ENCODE measurements around the gene GZMA. TPM values are rescaled to one million over a fixed set of nuclear protein-coding genes. Genes with fewer than 3 reads are reported as not detected.

Gene GZMA
- total and polyA plus RNA-seq, 2 experiments from 2014 or later = not detected

GRCh38 chr5:55055183-55055582 lies 47.3 kb upstream of the GZMA start:
- H3K4me1 Mint-ChIP-seq = no peaks in the 10 kb centered on the region
- H3K27ac Mint-ChIP-seq = no peak overlapping the region
- H3K9me3 Mint-ChIP-seq = peaks cover 23% of the 10 kb centered on the region

More at GRCh38 chr5:55055183-55055582, 47.3 kb upstream of the GZMA start:
- Histone ChIP-seq H3K27me3 (ENCODE audit: insufficient read depth) (no peaks in the 10 kb centered on the region), H3K36me3 (ENCODE audit: insufficient read depth) (no peaks in the 10 kb centered on the region), H2AFZ (no peak overlapping the region), H3F3A (replicated peaks; ENCODE audit: low read depth) (no peaks in the 10 kb centered on the region), H3K27ac (ENCODE audit: low read depth) (no peak overlapping the region), H3K9me2 (ENCODE audit: insufficient read depth) (peaks cover 3% of the 10 kb centered on the region; the same call in 1 of the 2 replicates), H3K4me2 (no peak overlapping the region), H4K20me1 (replicated peaks; ENCODE audit: insufficient read depth) (no peaks in the 10 kb centered on the region), H3K4me1 (ENCODE audit: insufficient read depth) (no peaks in the 10 kb centered on the region), H3K79me2 (replicated peaks; ENCODE audit: insufficient read depth) (no peaks in the 10 kb centered on the region), H3K4me3 (no peak overlapping the region)
- TF ChIP-seq EZH2 (IDR thresholded peaks at IDR 0.05; ENCODE audit: low read depth, unreplicated experiment) (no peak), ZNF462 (CRISPR knock-in tag; IDR thresholded peaks at IDR 0.05) (no peak), EZH2phosphoT487 (IDR thresholded peaks at IDR 0.05; ENCODE audit: unreplicated experiment) (no peak), NANOG (IDR thresholded peaks at IDR 0.05; ENCODE audit: borderline replicate concordance) (no peak), ZNF114 (CRISPR knock-in tag; IDR thresholded peaks at IDR 0.05) (no peak), POLR2AphosphoS5 (IDR thresholded peaks at IDR 0.05; ENCODE audit: low read depth) (no peak), JUNB (IDR thresholded peaks at IDR 0.05; ENCODE audit: unreplicated experiment) (no peak), ETS1 (IDR thresholded peaks at IDR 0.05) (no peak), ZNF331 (CRISPR knock-in tag; IDR thresholded peaks at IDR 0.05; ENCODE audit: low read depth) (no peak), STAT1 (IDR thresholded peaks at IDR 0.05; ENCODE audit: unreplicated experiment) (no peak), CTCF (conservative IDR thresholded peaks at IDR 0.05; ENCODE audit: low read depth in 2 of 2) (no peak), CREB1 (CRISPR knock-in tag; IDR thresholded peaks at IDR 0.05; ENCODE audit: low read depth) (no peak)
- TF ChIP-seq, protein P1, sequence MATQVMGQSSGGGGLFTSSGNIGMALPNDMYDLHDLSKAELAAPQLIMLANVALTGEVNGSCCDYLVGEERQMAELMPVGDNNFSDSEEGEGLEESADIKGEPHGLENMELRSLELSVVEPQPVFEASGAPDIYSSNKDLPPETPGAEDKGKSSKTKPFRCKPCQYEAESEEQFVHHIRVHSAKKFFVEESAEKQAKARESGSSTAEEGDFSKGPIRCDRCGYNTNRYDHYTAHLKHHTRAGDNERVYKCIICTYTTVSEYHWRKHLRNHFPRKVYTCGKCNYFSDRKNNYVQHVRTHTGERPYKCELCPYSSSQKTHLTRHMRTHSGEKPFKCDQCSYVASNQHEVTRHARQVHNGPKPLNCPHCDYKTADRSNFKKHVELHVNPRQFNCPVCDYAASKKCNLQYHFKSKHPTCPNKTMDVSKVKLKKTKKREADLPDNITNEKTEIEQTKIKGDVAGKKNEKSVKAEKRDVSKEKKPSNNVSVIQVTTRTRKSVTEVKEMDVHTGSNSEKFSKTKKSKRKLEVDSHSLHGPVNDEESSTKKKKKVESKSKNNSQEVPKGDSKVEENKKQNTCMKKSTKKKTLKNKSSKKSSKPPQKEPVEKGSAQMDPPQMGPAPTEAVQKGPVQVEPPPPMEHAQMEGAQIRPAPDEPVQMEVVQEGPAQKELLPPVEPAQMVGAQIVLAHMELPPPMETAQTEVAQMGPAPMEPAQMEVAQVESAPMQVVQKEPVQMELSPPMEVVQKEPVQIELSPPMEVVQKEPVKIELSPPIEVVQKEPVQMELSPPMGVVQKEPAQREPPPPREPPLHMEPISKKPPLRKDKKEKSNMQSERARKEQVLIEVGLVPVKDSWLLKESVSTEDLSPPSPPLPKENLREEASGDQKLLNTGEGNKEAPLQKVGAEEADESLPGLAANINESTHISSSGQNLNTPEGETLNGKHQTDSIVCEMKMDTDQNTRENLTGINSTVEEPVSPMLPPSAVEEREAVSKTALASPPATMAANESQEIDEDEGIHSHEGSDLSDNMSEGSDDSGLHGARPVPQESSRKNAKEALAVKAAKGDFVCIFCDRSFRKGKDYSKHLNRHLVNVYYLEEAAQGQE (IDR thresholded peaks at IDR 0.05; ENCODE audit: unreplicated experiment) = no peak
- H3K27me3 Mint-ChIP-seq (ENCODE audit: insufficient read depth, low read depth, poor library complexity) = no peaks in the 10 kb centered on the region
- no peak overlapping the region for H3K4me3 Mint-ChIP-seq
- no peak for DNase-seq (ENCODE audit: low spot score)
- ATAC-seq = no peak
- no peaks in the 10 kb centered on the region for H3K36me3 Mint-ChIP-seq (ENCODE audit: low read depth)
